GM23338 (cell line): ENCODE data around the gene COL15A1. TPM values are rescaled to one million over a fixed set of nuclear protein-coding genes. Genes with fewer than 3 reads are reported as not detected.
A peak's percentile ranks its signal among the peaks of the same experiment; 100 is the strongest.

ENCODE experiments used
- ATAC-seq: fragments of 200-7000 bp; cut with Tn5 transposase; 3 replicates; pipeline ENCODE4 v1.9.1; 2020
- DNase-seq: peaks from one replicate; pipeline ENCODE4 v3.0.0-alpha.2; 2015; ENCODE audit warnings: low spot score
- H2AFZ ChIP-seq: fragments of 200-600 bp; sonication (generic); 2 replicates; pipeline ENCODE4 v1.8.0; 2016; ENCODE audit warnings: antibody characterized with exemption, mild to moderate bottlenecking, moderate library complexity
- H3F3A ChIP-seq: fragments of 200-600 bp; sonication (generic); replicated peaks from 2 replicates; pipeline ENCODE4 v1.8.0; 2017; ENCODE audit warnings: antibody characterized with exemption, mixed run types, low read depth
- H3K27ac ChIP-seq: fragments of 200-600 bp; sonication (generic); 2 replicates; pipeline ENCODE4 v1.6.1; 2016; ENCODE audit warnings: low read depth
- H3K27me3 ChIP-seq: fragments of 200-600 bp; sonication (generic); 2 replicates; pipeline ENCODE4 v1.8.0; 2016; ENCODE audit warnings: mild to moderate bottlenecking, mixed run types, moderate library complexity; ENCODE audit not compliant: insufficient read depth
- H3K36me3 ChIP-seq: fragments of 200-600 bp; sonication (generic); 2 replicates; pipeline ENCODE4 v1.8.0; 2016; ENCODE audit warnings: mild to moderate bottlenecking; ENCODE audit not compliant: insufficient read depth
- H3K4me1 ChIP-seq: fragments of 200-600 bp; sonication (generic); 2 replicates; pipeline ENCODE4 v1.8.0; 2016; ENCODE audit warnings: mild to moderate bottlenecking, moderate library complexity; ENCODE audit not compliant: insufficient read depth
- H3K4me2 ChIP-seq: fragments of 200-600 bp; sonication (generic); 2 replicates; pipeline ENCODE4 v1.7.1; 2017; ENCODE audit warnings: mixed run types
- H3K4me3 ChIP-seq: fragments of 200-600 bp; sonication (generic); 2 replicates; pipeline ENCODE4 v1.6.1; 2016; ENCODE audit warnings: mixed run types
- H3K79me2 ChIP-seq: fragments of 200-600 bp; sonication (generic); replicated peaks from 2 replicates; pipeline ENCODE4 v1.8.0; 2017; ENCODE audit warnings: mild to moderate bottlenecking; ENCODE audit not compliant: insufficient read depth
- H3K9me2 ChIP-seq: fragments of 200-600 bp; sonication (generic); 2 replicates; pipeline ENCODE4 v1.8.0; 2017; ENCODE audit not compliant: insufficient read depth
- H4K20me1 ChIP-seq: fragments of 200-600 bp; sonication (generic); replicated peaks from 2 replicates; pipeline ENCODE4 v1.8.0; 2017; ENCODE audit warnings: mild to moderate bottlenecking; ENCODE audit not compliant: insufficient read depth
- H3K27ac Mint-ChIP-seq: 2 replicates; pipeline ENCODE4 v1.8.0; 2020; ENCODE audit warnings: inconsistent platforms, mild to moderate bottlenecking, moderate library complexity, mixed read lengths
- H3K27me3 Mint-ChIP-seq: 3 replicates; pipeline ENCODE4 v1.8.0; 2022; ENCODE audit warnings: low read depth, mild to moderate bottlenecking, moderate library complexity, mixed read lengths, inconsistent platforms; ENCODE audit not compliant: insufficient read depth, poor library complexity
- H3K36me3 Mint-ChIP-seq: 3 replicates; pipeline ENCODE4 v1.8.0; 2021; ENCODE audit warnings: low read depth, mild to moderate bottlenecking, inconsistent platforms, moderate library complexity, mixed read lengths
- H3K4me1 Mint-ChIP-seq: 3 replicates; pipeline ENCODE4 v1.8.0; 2020; ENCODE audit warnings: mild to moderate bottlenecking, inconsistent platforms, mixed read lengths
- H3K4me3 Mint-ChIP-seq: 3 replicates; pipeline ENCODE4 v1.8.0; 2021; ENCODE audit warnings: moderate library complexity, mild to moderate bottlenecking, inconsistent platforms, mixed read lengths
- H3K9me3 Mint-ChIP-seq: 3 replicates; pipeline ENCODE4 v1.8.0; 2020; ENCODE audit warnings: moderate library complexity, mild to moderate bottlenecking, inconsistent platforms, mixed read lengths
- CREB1 ChIP-seq: fragments of 250-450 bp; sonication (Bioruptor Pico); IDR thresholded peaks from 2 replicates; pipeline ENCODE4 v1.5.0; 2020; ENCODE audit warnings: low read depth, mild to moderate bottlenecking, moderate library complexity
- ETS1 ChIP-seq: IDR thresholded peaks from 2 replicates; pipeline ENCODE4 v1.6.1; 2016; ENCODE audit warnings: antibody characterized with exemption
- EZH2phosphoT487 ChIP-seq: fragments of 200-600 bp; sonication (generic); IDR thresholded peaks from one replicate; pipeline ENCODE4 v1.8.1; 2018; ENCODE audit warnings: antibody characterized with exemption; ENCODE audit not compliant: unreplicated experiment
- JUNB ChIP-seq: IDR thresholded peaks from one replicate; pipeline ENCODE4 v1.6.1; 2016; ENCODE audit warnings: antibody characterized with exemption; ENCODE audit not compliant: unreplicated experiment
- NANOG ChIP-seq: IDR thresholded peaks from 2 replicates; pipeline ENCODE4 v1.6.1; 2016; ENCODE audit warnings: antibody characterized with exemption, borderline replicate concordance
- REST ChIP-seq: IDR thresholded peaks from one replicate; pipeline ENCODE4 v1.6.1; 2018; ENCODE audit warnings: antibody characterized with exemption; ENCODE audit not compliant: unreplicated experiment
- ZNF114 ChIP-seq: fragments of 250-450 bp; sonication (Bioruptor Pico); IDR thresholded peaks from 2 replicates; pipeline ENCODE4 v1.5.0; 2020; ENCODE audit warnings: mild to moderate bottlenecking, moderate library complexity
- ZNF331 ChIP-seq: fragments of 250-450 bp; sonication (Bioruptor Pico); IDR thresholded peaks from 2 replicates; pipeline ENCODE4 v1.5.0; 2020; ENCODE audit warnings: low read depth, mild to moderate bottlenecking, moderate library complexity
- ZNF462 ChIP-seq: fragments of 250-450 bp; sonication (Bioruptor Pico); IDR thresholded peaks from 2 replicates; pipeline ENCODE4 v1.5.0; 2020; ENCODE audit warnings: mild to moderate bottlenecking, moderate library complexity
- polyA plus RNA-seq: library from polyadenylated mRNA; unstranded; fragments of >200 nt; fragmentation: Nextera tagmentation; extraction: Ambion mirVana; gene quantifications from 2 replicates; pipeline ENCODE4 v1.2.1, GENCODE V29; 2016
- total RNA-seq: library from RNA; depleted of rRNA; stranded (reverse); fragments of >200 nt; shearing (Covaris generic); gene quantifications from 2 replicates; pipeline ENCODE4 v1.2.3, GENCODE V29; 2014

COL15A1 gene
- total and polyA plus RNA-seq, 2 experiments from 2014 or later: 0.17 to 0.18 TPM

- TF ChIP-seq ZNF114 (CRISPR knock-in tag) (no peak), ZNF462 (CRISPR knock-in tag) (no peak), JUNB (no peak), EZH2phosphoT487 (no peak), CREB1 (CRISPR knock-in tag) (no peak)
Observed at GRCh38 chr9:99079542-99079941, 135.8 kb downstream of the COL15A1 start (continued).

GRCh38 chr9:99083051-99083450, 139.3 kb downstream of the COL15A1 start:
- peaks cover 6% of the 10 kb centered on the region for H3K4me1 Mint-ChIP-seq
- Histone ChIP-seq H3K27ac (no peak overlapping the region), H3K79me2 (no peaks in the 10 kb centered on the region), H3K4me1 (no peaks in the 10 kb centered on the region), H3K36me3 (no peaks in the 10 kb centered on the region), H3K4me2 (no peak overlapping the region), H3F3A (no peaks in the 10 kb centered on the region), H3K4me3 (no peak overlapping the region), H3K27me3 (no peaks in the 10 kb centered on the region), H3K9me2 (peaks cover 17% of the 10 kb centered on the region), H4K20me1 (no peaks in the 10 kb centered on the region), H2AFZ (peak overlapping the region; percentile 80; the same call in 1 of the 2 replicates)
- ATAC-seq: no peak
- no peaks in the 10 kb centered on the region for H3K36me3 Mint-ChIP-seq
- no peak overlapping the region for H3K27ac Mint-ChIP-seq
- peaks cover 6% of the 10 kb centered on the region; the same call in 2 of the 3 replicates for H3K9me3 Mint-ChIP-seq
- peaks cover 4% of the 10 kb centered on the region for H3K27me3 Mint-ChIP-seq
- DNase-seq: no peak
- H3K4me3 Mint-ChIP-seq: no peak overlapping the region
- no peak for TF ChIP-seq EZH2phosphoT487
- no peak for TF ChIP-seq NANOG
- TF ChIP-seq ETS1: no peak
- no peak for TF ChIP-seq CREB1 (CRISPR knock-in tag)
- no peak for TF ChIP-seq JUNB
- no peak for TF ChIP-seq ZNF331
- no peak for TF ChIP-seq REST
